IMR-90 (cell line): ENCODE data around the gene FMN1. TPM values are rescaled to one million over a fixed set of nuclear protein-coding genes. Genes with fewer than 3 reads are reported as not detected.

ENCODE experiments used
- ATAC-seq: fragments of 200-7000 bp; cut with Tn5 transposase; 2 replicates; pipeline ENCODE4 v1.9.1; 2020; ENCODE audit warnings: low read depth, mild to moderate bottlenecking, moderate library complexity
- BruUV-seq: library from RNA; stranded (reverse); fragments of 400-500 nt; replicated peaks from 2 replicates; lab custom pipeline; 2021; lab: Mats Ljungman, UMichigan
- CTCF ChIA-PET: fragments of 300-600 bp; formaldehyde crosslinking; extraction: SDS; loops from one replicate; lab custom pipeline; 2021; ENCODE audit warnings: antibody characterized with exemption; lab: Yijun Ruan, JAX
- POLR2A ChIA-PET: fragments of 300-600 bp; sonication (Branson Sonifier 250); formaldehyde crosslinking; loops from one replicate; lab custom pipeline; 2022; ENCODE audit warnings: antibody characterized with exemption; ENCODE audit not compliant: unreplicated experiment; lab: Charles Lee
- DNase-seq: peaks from one replicate; pipeline ENCODE4 v3.0.0; 2013
- H2AFZ ChIP-seq: replicated peaks from 2 replicates; pipeline ENCODE3; 2013; ENCODE audit warnings: low read length, mild to moderate bottlenecking; ENCODE audit not compliant: poor library complexity
- H2AK5ac ChIP-seq: 2 replicates; pipeline ENCODE4 v1.6.1; 2013; ENCODE audit warnings: low read depth, low read length, inconsistent platforms
- H2AK9ac ChIP-seq: replicated peaks from 2 replicates; pipeline ENCODE3; 2013; ENCODE audit warnings: mild to moderate bottlenecking, low read depth, low read length, moderate library complexity; ENCODE audit not compliant: poor library complexity
- H2BK120ac ChIP-seq: 2 replicates; pipeline ENCODE4 v1.6.1; 2013; ENCODE audit warnings: low read depth, low read length, inconsistent platforms
- H2BK15ac ChIP-seq: 3 replicates; pipeline ENCODE4 v1.6.1; 2013; ENCODE audit warnings: low read depth, low read length, inconsistent platforms
- H2BK20ac ChIP-seq: 2 replicates; pipeline ENCODE4 v1.6.1; 2013; ENCODE audit warnings: low read depth, mild to moderate bottlenecking, inconsistent platforms, low read length, moderate library complexity
- H2BK5ac ChIP-seq: 2 replicates; pipeline ENCODE4 v1.6.1; 2013; ENCODE audit warnings: mild to moderate bottlenecking, low read depth, low read length, inconsistent platforms; ENCODE audit not compliant: poor library complexity, severe bottlenecking
- H3K14ac ChIP-seq: replicated peaks from 2 replicates; pipeline ENCODE4 v1.6.1; 2013; ENCODE audit warnings: low read depth, low read length, inconsistent platforms
- H3K18ac ChIP-seq: 2 replicates; pipeline ENCODE4 v1.6.1; 2013; ENCODE audit warnings: low read depth, low read length, control low read depth
- H3K23ac ChIP-seq: 2 replicates; pipeline ENCODE4 v1.6.1; 2013; ENCODE audit warnings: low read depth, low read length, inconsistent platforms
- H3K27ac ChIP-seq: 2 replicates; pipeline ENCODE4 v1.5.1; 2013; ENCODE audit warnings: mild to moderate bottlenecking, control low read depth, low read length; ENCODE audit not compliant: insufficient read depth
- H3K27me3 ChIP-seq: 2 replicates; pipeline ENCODE4 v1.6.1; 2013; ENCODE audit warnings: low read length; ENCODE audit not compliant: control insufficient read depth, insufficient read depth
- H3K36me3 ChIP-seq: 2 replicates; pipeline ENCODE4 v1.6.1; 2013; ENCODE audit warnings: low read length, mixed read lengths; ENCODE audit not compliant: control insufficient read depth, insufficient read depth
- H3K4ac ChIP-seq: 2 replicates; pipeline ENCODE4 v1.6.1; 2013; ENCODE audit warnings: low read depth, low read length, inconsistent platforms
- H3K4me1 ChIP-seq: 2 replicates; pipeline ENCODE4 v1.6.1; 2013; ENCODE audit warnings: low read length, mixed read lengths; ENCODE audit not compliant: control insufficient read depth, insufficient read depth
- H3K4me2 ChIP-seq: 2 replicates; pipeline ENCODE4 v1.6.1; 2013; ENCODE audit warnings: low read depth, mild to moderate bottlenecking, control low read depth, low read length, moderate library complexity
- H3K4me3 ChIP-seq: 2 replicates; pipeline ENCODE4 v1.5.1; 2013; ENCODE audit warnings: low read depth, mild to moderate bottlenecking, control low read depth, low read length, moderate library complexity; ENCODE audit not compliant: insufficient read depth
- H3K56ac ChIP-seq: 2 replicates; pipeline ENCODE4 v1.6.1; 2013; ENCODE audit warnings: low read length, inconsistent platforms; ENCODE audit not compliant: insufficient read depth; ENCODE audit errors: extremely low read depth
- H3K79me1 ChIP-seq, 2 experiments: 2 replicates each; pipeline ENCODE4 v1.6.1; 2013; ENCODE audit warnings: low read length in 2 of 2, inconsistent platforms in 1 of 2, low read depth in 1 of 2
- H3K9ac ChIP-seq: 2 replicates; pipeline ENCODE4 v1.6.1; 2013; ENCODE audit warnings: low read depth, low read length, control low read depth
- H3K9me1 ChIP-seq: 2 replicates; pipeline ENCODE4 v1.6.1; 2013; ENCODE audit warnings: low read length, inconsistent platforms; ENCODE audit not compliant: insufficient read depth
- H3K9me3 ChIP-seq: 2 replicates; pipeline ENCODE4 v1.6.1; 2013; ENCODE audit warnings: low read length; ENCODE audit not compliant: control insufficient read depth, insufficient read depth
- H4K20me1 ChIP-seq: 2 replicates; pipeline ENCODE4 v1.6.1; 2013; ENCODE audit warnings: low read length, inconsistent platforms; ENCODE audit not compliant: insufficient read depth
- H4K5ac ChIP-seq: 2 replicates; pipeline ENCODE4 v1.6.1; 2013; ENCODE audit warnings: mild to moderate bottlenecking, low read depth, low read length, control low read depth
- H4K8ac ChIP-seq, 2 experiments: 2 replicates each; pipeline ENCODE4 v1.6.1; 2013; ENCODE audit warnings: low read depth in 2 of 2, low read length in 2 of 2, control low read depth in 1 of 2, inconsistent platforms in 1 of 2
- H4K91ac ChIP-seq: 2 replicates; pipeline ENCODE4 v1.6.1; 2013; ENCODE audit warnings: low read depth, low read length, inconsistent platforms; ENCODE audit not compliant: insufficient read depth
- MAZ ChIP-seq: IDR thresholded peaks from 2 replicates; pipeline ENCODE4 v1.6.1; 2012; ENCODE audit warnings: low read depth, mild to moderate bottlenecking, low read length, improper control_type of control experiment, moderate library complexity, borderline replicate concordance
- WGBS, 2 experiments: methylation state at CpG; one replicate each; pipeline versions ENCODE4 v1.1.5 to v1.1.7; 2013; ENCODE audit warnings: missing lambda C conversion rate in 2 of 2; ENCODE audit not compliant: insufficient read length in 1 of 2; ENCODE audit errors: extremely low coverage in 2 of 2; 5-methylcytosine and 5-hydroxymethylcytosine counted together
- dilution Hi-C: fragments of 300-500 bp; cut with HindIII; formaldehyde crosslinking; loops from one replicate; pipeline ENCODE4 v1.14.3; 2018; ENCODE audit warnings: low sequenced_read_pairs; ENCODE audit not compliant: unreplicated experiment
- in situ Hi-C: fragments of 300-500 bp; cut with MboI; formaldehyde crosslinking; loops from 3 replicates; pipeline ENCODE4 v1.14.3; 2019; ENCODE audit warnings: low sequenced_read_pairs, inconsistent platforms, mixed read lengths
- intact Hi-C: fragments of 100-400 bp; cut with micrococcal nuclease; formaldehyde crosslinking; loops from 2 replicates; pipeline ENCODE4 v1.10.0; 2022
- polyA plus RNA-seq, 3 experiments: library from polyadenylated mRNA; depleted of rRNA; stranded (reverse); fragments of >200 nt; gene quantifications; 2 replicates each; pipeline ENCODE4 v1.2.3, GENCODE V29; 2012; ENCODE audit warnings: low replicate concordance in 1 of 3
- total RNA-seq: library from RNA; depleted of rRNA; stranded (reverse); fragments of >200 nt; gene quantifications from 2 replicates; pipeline ENCODE4 v1.2.3, GENCODE V29; 2012
- TF ChIP-seq, protein P1 (sequence below): fragments of 150-350 bp; IDR thresholded peaks from 2 replicates; pipeline ENCODE4 v1.6.1; 2016; ENCODE audit warnings: low read depth, mild to moderate bottlenecking, low read length, moderate library complexity, borderline replicate concordance

Gene FMN1
- total and polyA plus RNA-seq, 2 of the 4 experiments (the other 2 are of a cell fraction): 7.3 to 17.6 TPM

DNA sequence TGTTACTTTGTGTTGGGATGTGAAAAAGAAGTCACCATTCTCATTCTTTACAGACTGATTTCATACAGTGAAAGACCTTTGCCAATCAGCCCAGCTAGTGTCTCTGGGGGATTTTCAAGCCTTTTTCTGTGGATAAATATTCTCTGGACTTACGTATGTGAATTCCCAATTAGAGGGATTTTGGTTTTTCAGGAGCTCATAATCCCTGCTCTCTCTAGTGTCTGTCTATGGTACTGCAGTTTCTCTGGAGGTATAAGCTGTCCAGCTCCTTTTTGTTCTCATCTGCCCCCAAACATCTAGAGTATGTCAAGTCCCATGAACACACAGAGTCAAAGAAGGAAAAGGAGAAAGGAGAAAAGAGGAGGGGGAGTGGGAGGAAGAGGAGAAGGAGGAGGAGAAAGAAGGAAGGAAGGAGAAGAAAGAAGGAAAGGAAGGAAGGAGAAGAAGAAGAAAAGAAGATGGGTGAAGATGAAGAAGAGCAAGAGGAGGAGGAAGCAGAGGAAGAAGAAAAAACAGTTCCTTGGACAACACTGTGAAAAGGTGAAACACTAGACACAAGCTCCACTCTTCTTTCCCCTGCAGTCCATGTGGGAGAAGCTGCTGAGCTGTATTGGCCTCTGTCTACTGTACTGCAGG lies 258.1 kb downstream of the FMN1 start (continued):
- TF ChIP-seq, protein P1, sequence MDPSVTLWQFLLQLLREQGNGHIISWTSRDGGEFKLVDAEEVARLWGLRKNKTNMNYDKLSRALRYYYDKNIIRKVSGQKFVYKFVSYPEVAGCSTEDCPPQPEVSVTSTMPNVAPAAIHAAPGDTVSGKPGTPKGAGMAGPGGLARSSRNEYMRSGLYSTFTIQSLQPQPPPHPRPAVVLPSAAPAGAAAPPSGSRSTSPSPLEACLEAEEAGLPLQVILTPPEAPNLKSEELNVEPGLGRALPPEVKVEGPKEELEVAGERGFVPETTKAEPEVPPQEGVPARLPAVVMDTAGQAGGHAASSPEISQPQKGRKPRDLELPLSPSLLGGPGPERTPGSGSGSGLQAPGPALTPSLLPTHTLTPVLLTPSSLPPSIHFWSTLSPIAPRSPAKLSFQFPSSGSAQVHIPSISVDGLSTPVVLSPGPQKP: no peak

DNA sequence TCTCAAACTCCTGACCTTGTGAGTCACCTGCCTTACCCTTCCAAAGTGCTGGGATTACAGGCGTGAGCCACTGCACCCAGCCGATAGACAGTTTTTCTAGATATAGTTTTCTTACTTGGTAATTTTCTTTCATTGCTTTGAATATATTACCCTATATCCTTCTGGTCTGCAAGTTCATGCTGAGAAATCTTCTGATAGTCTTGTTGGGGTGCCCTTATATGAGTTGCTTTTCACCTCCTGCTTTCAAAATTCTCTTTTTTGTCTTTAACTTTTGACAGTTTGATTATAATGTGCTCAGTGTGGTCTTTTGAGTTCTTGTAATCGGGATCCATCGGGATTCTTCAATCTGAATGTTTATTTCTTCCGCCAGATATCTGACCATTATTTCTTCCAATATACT lies 259.4 kb downstream of the FMN1 start:
- DNase-seq (no peak), ATAC-seq (no peak)
- no peak overlapping the region for H3K4me2 ChIP-seq
- H2AK5ac ChIP-seq: no peak overlapping the region
- peaks cover 9 to 38% of the 10 kb centered on the region in 2 experiments for H3K79me1 ChIP-seq
- no peak overlapping the region for H3K23ac ChIP-seq
- H3K27ac ChIP-seq: no peak overlapping the region
- no TSS peak for BruUV-seq
- no peak overlapping the region for H3K14ac ChIP-seq
- no peak overlapping the region for H2BK15ac ChIP-seq
- H3K9me3 ChIP-seq: peaks cover 9% of the 10 kb centered on the region
- no peak overlapping the region for H3K4me3 ChIP-seq
- no peak overlapping the region for H3K4ac ChIP-seq
- H3K56ac ChIP-seq: no peak overlapping the region
- no peak overlapping the region for H2BK20ac ChIP-seq
- peaks cover 2% of the 10 kb centered on the region; the same call in 1 of the 2 replicates for H3K4me1 ChIP-seq
- H3K9ac ChIP-seq: no peak overlapping the region
- no peak overlapping the region for H4K8ac ChIP-seq
- no peak overlapping the region for H2AK9ac ChIP-seq
- no peak overlapping the region for H4K91ac ChIP-seq
- ChIA-PET POLR2A (no interaction called here), CTCF (no interaction called here)
- H2BK120ac ChIP-seq: no peak overlapping the region
- intact Hi-C loops (no loop called here), in situ Hi-C loops (no loop called here), dilution Hi-C loops (no loop called here)
- peak overlapping the region; percentile 90 for H2BK5ac ChIP-seq
- no peaks in the 10 kb centered on the region for H3K27me3 ChIP-seq
- WGBS, 2 experiments: 100% methylated on average over 1 of the region's 5 CpGs; no CpG with 5 or more reads in 1 of the 2 experiments
- H4K20me1 ChIP-seq: no peaks in the 10 kb centered on the region
- TF ChIP-seq MAZ: no peak
- peak overlapping the region; percentile 29; the same call in 1 of the 2 replicates for H4K5ac ChIP-seq
- no peaks in the 10 kb centered on the region; the same call in 1 of the 2 replicates for H3K9me1 ChIP-seq
- H3K36me3 ChIP-seq: peaks cover 2% of the 10 kb centered on the region; the same call in 1 of the 2 replicates
- H2AFZ ChIP-seq: no peak overlapping the region
- H3K18ac ChIP-seq: peak overlapping the region; percentile 18; the same call in 1 of the 2 replicates
